GM10266 (cell line): Measurements from ENCODE around the gene KCNH2.
"Not testable (repeated sequence)": the region's sequence is repeated elsewhere in the genome, so short reads cannot be mapped to it uniquely, and the experiment has no call there.

Experiments used
- DNase-seq: peaks from one replicate; pipeline ENCODE4 v3.0.0; 2012; ENCODE audit errors: extremely low spot score
- TF ChIP-seq, protein P1 (sequence below): IDR thresholded peaks from 2 replicates; pipeline ENCODE4 v1.5.1; 2012; ENCODE audit warnings: mild to moderate bottlenecking, low read depth; ENCODE audit not compliant: control insufficient read depth, insufficient read depth; ENCODE audit errors: missing control alignments

KCNH2 gene

GRCh38 chr7:150912427-150912826 is 65.7 kb downstream of the KCNH2 start:
- DNase-seq: no peak
- TF ChIP-seq, protein P1, sequence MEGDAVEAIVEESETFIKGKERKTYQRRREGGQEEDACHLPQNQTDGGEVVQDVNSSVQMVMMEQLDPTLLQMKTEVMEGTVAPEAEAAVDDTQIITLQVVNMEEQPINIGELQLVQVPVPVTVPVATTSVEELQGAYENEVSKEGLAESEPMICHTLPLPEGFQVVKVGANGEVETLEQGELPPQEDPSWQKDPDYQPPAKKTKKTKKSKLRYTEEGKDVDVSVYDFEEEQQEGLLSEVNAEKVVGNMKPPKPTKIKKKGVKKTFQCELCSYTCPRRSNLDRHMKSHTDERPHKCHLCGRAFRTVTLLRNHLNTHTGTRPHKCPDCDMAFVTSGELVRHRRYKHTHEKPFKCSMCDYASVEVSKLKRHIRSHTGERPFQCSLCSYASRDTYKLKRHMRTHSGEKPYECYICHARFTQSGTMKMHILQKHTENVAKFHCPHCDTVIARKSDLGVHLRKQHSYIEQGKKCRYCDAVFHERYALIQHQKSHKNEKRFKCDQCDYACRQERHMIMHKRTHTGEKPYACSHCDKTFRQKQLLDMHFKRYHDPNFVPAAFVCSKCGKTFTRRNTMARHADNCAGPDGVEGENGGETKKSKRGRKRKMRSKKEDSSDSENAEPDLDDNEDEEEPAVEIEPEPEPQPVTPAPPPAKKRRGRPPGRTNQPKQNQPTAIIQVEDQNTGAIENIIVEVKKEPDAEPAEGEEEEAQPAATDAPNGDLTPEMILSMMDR: no peak

DNA sequence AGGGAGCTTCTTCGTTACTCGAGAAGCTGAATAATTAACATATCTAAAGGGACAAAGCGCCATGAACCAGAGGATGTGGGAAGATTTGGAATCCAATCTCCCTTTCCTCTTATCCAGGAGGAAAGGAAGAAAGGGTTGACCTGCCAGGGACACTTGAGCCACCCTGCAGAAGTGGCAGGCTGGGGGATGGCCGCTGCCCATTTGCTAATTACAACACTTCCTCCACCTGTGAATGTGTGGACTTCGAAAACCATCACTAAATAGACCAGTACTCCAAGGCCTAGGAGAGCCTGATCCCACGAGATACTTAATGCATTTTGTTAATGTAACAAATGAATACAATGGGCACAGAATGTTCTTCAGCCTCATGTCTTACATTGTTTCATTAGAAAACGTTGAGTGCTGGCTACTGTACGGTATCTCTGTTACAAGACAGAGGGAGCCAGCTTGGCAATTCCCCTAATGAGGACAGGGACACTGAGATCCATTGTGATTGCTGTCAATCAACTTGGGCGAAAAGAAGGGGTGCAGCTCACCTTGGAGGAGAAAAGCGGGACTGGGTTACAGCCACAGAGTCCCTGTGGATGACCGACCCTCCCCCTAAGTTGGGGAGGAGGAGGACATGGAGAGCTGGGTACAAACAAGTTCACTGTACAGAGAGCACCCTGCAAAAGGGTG is 66.4 kb downstream of the KCNH2 start:
- TF ChIP-seq, protein P1: no peak
- DNase-seq: no peak

DNA sequence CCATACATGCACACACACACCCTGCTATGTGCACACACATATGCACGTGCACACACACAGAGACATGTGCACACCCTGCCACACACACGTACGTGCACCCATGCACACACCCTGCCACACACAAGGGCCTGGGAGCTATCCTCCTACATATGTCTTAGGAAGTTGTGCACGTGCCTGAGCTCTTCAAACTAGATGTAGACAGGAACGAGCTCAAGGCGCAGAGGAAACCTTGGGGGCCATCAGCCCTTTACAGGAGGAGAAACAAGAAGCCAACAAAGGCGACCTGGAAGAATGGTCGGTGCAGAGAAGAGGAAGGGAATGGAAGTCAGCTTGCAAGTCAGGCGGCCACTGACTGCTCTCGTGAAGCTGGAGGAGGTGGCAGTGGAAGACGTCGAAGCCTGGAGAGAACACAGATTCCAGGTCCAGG is 67.1 kb downstream of the KCNH2 start:
- DNase-seq: no peak
- TF ChIP-seq, protein P1: no peak

GRCh38 chr7:150910305-150910995 is 67.7 kb downstream of the KCNH2 start:
- not testable (repeated sequence) for DNase-seq

- TF ChIP-seq, protein P1: no peak
- DNase-seq: no peak
These were observed 68.7 kb downstream of the KCNH2 start for GRCh38 chr7:150909200-150909995.

GRCh38 chr7:150908173-150908572 is 69.9 kb downstream of the KCNH2 start:
- TF ChIP-seq, protein P1: no peak
- DNase-seq: no peak

GRCh38 chr7:150904011-150904909 is 73.9 kb downstream of the KCNH2 start:
- TF ChIP-seq, protein P1: no peak
- DNase-seq: no peak
